DND-41 (cell line): ENCODE results near the gene CCND1.
A peak's percentile ranks its signal among the peaks of the same experiment; 100 is the strongest.

Source experiments
- CTCF ChIP-seq: IDR thresholded peaks from 2 replicates; pipeline ENCODE4 v1.5.1; 2012; ENCODE audit warnings: borderline replicate concordance, low read length, moderate library complexity, mild to moderate bottlenecking; ENCODE audit not compliant: poor library complexity, severe bottlenecking; ENCODE audit errors: extremely low read depth
- EZH2 ChIP-seq: IDR thresholded peaks from 3 replicates; pipeline ENCODE4 v1.6.1; 2012; ENCODE audit warnings: borderline replicate concordance, low read depth, mild to moderate bottlenecking, moderate library complexity, low read length, inconsistent platforms; ENCODE audit not compliant: severe bottlenecking

DNA sequence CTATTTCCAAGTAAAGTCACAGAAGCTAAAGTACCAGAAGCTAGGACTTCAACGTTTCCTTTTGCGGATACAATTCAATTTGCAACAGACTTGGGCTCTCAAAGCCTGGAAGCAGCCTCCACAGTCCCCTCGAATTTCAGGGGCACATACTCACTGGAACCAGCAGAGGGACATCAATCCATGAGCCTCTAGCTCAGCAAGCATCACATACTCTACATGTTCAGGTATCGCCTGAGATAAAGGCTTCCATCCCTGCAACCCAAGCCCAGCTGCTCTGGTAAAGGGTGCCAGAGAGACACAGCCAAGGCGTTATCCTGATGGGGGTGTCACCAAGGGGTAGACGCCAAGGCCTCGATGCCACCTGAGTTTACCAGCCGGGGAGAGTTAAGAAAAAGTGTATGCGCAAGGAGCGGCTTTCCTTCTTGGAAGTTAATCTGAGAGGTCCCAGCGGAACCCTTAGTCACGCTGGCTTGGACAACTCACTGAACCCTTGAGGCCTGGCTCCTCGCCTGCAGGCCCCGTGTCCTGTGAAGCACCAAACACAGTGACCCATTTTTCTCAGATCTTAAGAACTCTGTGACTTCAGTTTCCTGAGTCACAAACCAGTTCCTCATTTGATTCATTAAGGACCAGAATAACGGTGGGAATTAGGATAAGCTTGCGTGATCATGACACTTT, 21.2 kb downstream of the CCND1 start:
- TF ChIP-seq CTCF, result peak; percentile 30
- TF ChIP-seq EZH2, result no peak
